Endometrium (tissue), 2 donors: ENCODE data around the gene PIK3CG.
"Not testable (repeated sequence)": the region's sequence is repeated elsewhere in the genome, so short reads cannot be mapped to it uniquely, and the experiment has no call there.

Experiments used
- FAIRE-seq: peaks from 2 replicates; lab custom pipeline; 2012; peaks lifted over from hg19 to GRCh38; lab: Jason Lieb, UNC
- donor health status: control.
- donor health status: control.

PIK3CG gene

GRCh38 chr7:106938803-106939202 lies 73.7 kb downstream of the PIK3CG start:
- no peak for FAIRE-seq

GRCh38 chr7:106944035-106944665 lies 79.1 kb downstream of the PIK3CG start:
- no peak for FAIRE-seq

GRCh38 chr7:106947244-106947728 lies 82.2 kb downstream of the PIK3CG start:
- peak; percentile 85 for FAIRE-seq

GRCh38 chr7:106952001-106952657 lies 87.0 kb downstream of the PIK3CG start:
- no peak for FAIRE-seq

GRCh38 chr7:106952658-106953231 lies 87.7 kb downstream of the PIK3CG start:
- FAIRE-seq = no peak

GRCh38 chr7:106954840-106955239 lies 89.8 kb downstream of the PIK3CG start:
- FAIRE-seq = no peak

GRCh38 chr7:106955857-106956256 lies 90.8 kb downstream of the PIK3CG start:
- FAIRE-seq = not testable (repeated sequence)
